H1 (cell line): Measurements from ENCODE around the gene SCN10A. TPM values are rescaled to one million over a fixed set of nuclear protein-coding genes. Genes with fewer than 3 reads are reported as not detected.

Source experiments
- CBX8 ChIP-seq: fragments of 300-800, 300-1000 bp; sonication (generic); IDR thresholded peaks from 2 replicates; pipeline ENCODE4 v1.7.1; 2016; ENCODE audit warnings: low read depth, low read length, borderline replicate concordance
- MAX ChIP-seq: IDR thresholded peaks from 2 replicates; pipeline ENCODE4 v1.6.1; 2012; ENCODE audit warnings: inconsistent platforms
- RNF2 ChIP-seq: fragments of 200-900, 300-1000 bp; sonication (generic); IDR thresholded peaks from 2 replicates; pipeline ENCODE4 v1.7.1; 2016; ENCODE audit warnings: borderline replicate concordance, low read depth, mild to moderate bottlenecking, antibody characterized with exemption, low read length; ENCODE audit not compliant: poor library complexity, severe bottlenecking; ENCODE audit errors: missing control alignments
- SP4 ChIP-seq: IDR thresholded peaks from 2 replicates; pipeline ENCODE4 v1.6.1; 2012; ENCODE audit warnings: low read length, inconsistent platforms
- ZNF274 ChIP-seq: IDR thresholded peaks from 2 replicates; pipeline ENCODE4 v1.7.0; 2012; ENCODE audit warnings: low read length, borderline replicate concordance; ENCODE audit errors: extremely low read depth
- polyA plus RNA-seq, 7 experiments: library from polyadenylated mRNA; depleted of rRNA in 3 of 7; stranded (reverse) in 5 of 7; unstranded in 2 of 7; fragments of >200 nt in 5 of 7; fragments of 200-250 nt in 2 of 7; gene quantifications; 1 replicate in 5 of 7; 2 replicates in 1 of 7; 4 replicates in 1 of 7; pipeline versions ENCODE4 v1.2.1 to v1.2.3, GENCODE V29; 2011 to 2013; ENCODE audit warnings: missing spikeins in 2 of 7, mixed read lengths in 2 of 7
- total RNA-seq: library from RNA; stranded (reverse); fragmentation: NEBNext Ultra II Directional; extraction: Animal tissue kit (Norgen Biotek cat#: 25700); gene quantifications from 2 replicates; pipeline ENCODE4 v1.2.1, GENCODE V29; 2021

Gene SCN10A
- total and polyA plus RNA-seq, 2 of the 8 experiments (the other 6 are each of a cell fraction or from before 2014, with no cell fraction given): not detected

- TF ChIP-seq MAX (no peak), ZNF274 (no peak), CBX8 (no peak), SP4 (no peak), RNF2 (no peak)
Observed at GRCh38 chr3:38711321-38711720, 104.7 kb downstream of the SCN10A start (continued).
